GM12892 (cell line): ENCODE results near the gene CDH2.

Experiments used
- POLR2A ChIP-seq: IDR thresholded peaks from 2 replicates; pipeline ENCODE4 v1.6.1; 2011; ENCODE audit warnings: low read depth, low read length, control low read depth
- POLR2AphosphoS5 ChIP-seq: IDR thresholded peaks from 2 replicates; pipeline ENCODE4 v1.6.1; 2011; ENCODE audit warnings: low read depth, low read length, control low read depth

- no peak for TF ChIP-seq POLR2AphosphoS5
- TF ChIP-seq POLR2A = no peak
These were observed 31.9 kb upstream of the CDH2 start for GRCh38 chr18:28208712-28209265.
